HepG2 (cell line): ENCODE results near the gene PLRG1. TPM values are rescaled to one million over a fixed set of nuclear protein-coding genes. Genes with fewer than 3 reads are reported as not detected.

Source experiments
- EEA1 ChIP-seq: sonication (generic); formaldehyde crosslinking; IDR thresholded peaks from 2 replicates; pipeline ENCODE4 v1.5.1; 2020; ENCODE audit warnings: mild to moderate bottlenecking, missing genetic modification reagents, borderline replicate concordance
- ETV5 ChIP-seq: IDR thresholded peaks from 2 replicates; pipeline ENCODE4 v1.6.1; 2018; ENCODE audit warnings: missing biosample characterization, missing genetic modification reagents, inconsistent platforms, borderline replicate concordance
- GABPA ChIP-seq, 2 experiments: IDR thresholded peaks; 2 replicates each; pipeline ENCODE4 v1.6.1; 2011 to 2016; ENCODE audit warnings: low read depth in 2 of 2, low read length in 1 of 2, missing biosample characterization in 1 of 2, missing genetic modification characterization in 1 of 2
- HOXA5 ChIP-seq: sonication (generic); formaldehyde crosslinking; IDR thresholded peaks from 2 replicates; pipeline ENCODE4 v1.4.0; 2020; ENCODE audit warnings: missing genetic modification reagents
- KLF11 ChIP-seq: IDR thresholded peaks from 2 replicates; pipeline ENCODE4 v1.6.1; 2016; ENCODE audit warnings: missing compliant biosample characterization
- MIER3 ChIP-seq: IDR thresholded peaks from 2 replicates; pipeline ENCODE4 v1.6.1; 2016; ENCODE audit warnings: missing compliant biosample characterization, borderline replicate concordance
- PAF1 ChIP-seq: IDR thresholded peaks from 2 replicates; pipeline ENCODE4 v1.6.1; 2016; ENCODE audit warnings: missing genetic modification reagents, missing compliant biosample characterization
- RFX1 ChIP-seq: fragments of 450-650 bp; IDR thresholded peaks from 2 replicates; pipeline ENCODE4 v1.6.1; 2017
- TP53 ChIP-seq: sonication (generic); formaldehyde crosslinking; conservative IDR thresholded peaks from 2 replicates; pipeline ENCODE4 v1.4.0; 2020; ENCODE audit warnings: missing genetic modification reagents
- ZNF337 ChIP-seq: sonication (generic); formaldehyde crosslinking; IDR thresholded peaks from 2 replicates; pipeline ENCODE4 v1.5.1; 2020; ENCODE audit warnings: missing genetic modification reagents, low read depth, mild to moderate bottlenecking, borderline replicate concordance
- ZNF567 ChIP-seq: sonication (generic); formaldehyde crosslinking; IDR thresholded peaks from 2 replicates; pipeline ENCODE4 v1.8.1; 2023; ENCODE audit warnings: mild to moderate bottlenecking, missing genetic modification reagents, borderline replicate concordance
- ZNF792 ChIP-seq: IDR thresholded peaks from 2 replicates; pipeline ENCODE4 v1.6.1; 2016
- polyA plus RNA-seq, 8 experiments: library from polyadenylated mRNA; depleted of rRNA in 3 of 8; stranded (reverse) in 7 of 8; unstranded in 1 of 8; fragments of >200 nt; fragmentation: Illumina TruSeq in 4 of 8; extraction: Trizol in 4 of 8; gene quantifications; 2 replicates each; pipeline versions ENCODE4 v1.2.1 to v1.2.3, GENCODE V29; 2011 to 2016; ENCODE audit warnings: low read depth in 4 of 8, missing spikeins in 1 of 8, mixed read lengths in 1 of 8; ENCODE audit not compliant: insufficient read depth in 1 of 8
- total RNA-seq, 5 experiments: library from RNA; depleted of rRNA; stranded (reverse); fragments of >200 nt; fragmentation: Illumina TruSeq; extraction: Trizol; gene quantifications; 2 replicates each; pipeline ENCODE4 v1.2.3, GENCODE V29; 2016; ENCODE audit warnings: low read depth in 1 of 5
- TF ChIP-seq, protein P1 (sequence below): sonication (generic); formaldehyde crosslinking; IDR thresholded peaks from 2 replicates; pipeline ENCODE4 v1.4.0; 2020; ENCODE audit warnings: missing genetic modification reagents
- TF ChIP-seq, protein P2 (sequence below): sonication (generic); formaldehyde crosslinking; IDR thresholded peaks from 2 replicates; pipeline ENCODE4 v1.5.0; 2020; ENCODE audit warnings: missing genetic modification reagents, mild to moderate bottlenecking, borderline replicate concordance
- TF ChIP-seq, protein P3 (sequence below): sonication (generic); formaldehyde crosslinking; conservative IDR thresholded peaks from 2 replicates; pipeline ENCODE4 v1.5.0; 2020; ENCODE audit warnings: missing genetic modification reagents
- TF ChIP-seq, protein P4 (sequence below): sonication (generic); formaldehyde crosslinking; IDR thresholded peaks from 2 replicates; pipeline ENCODE4 v1.5.1; 2020; ENCODE audit warnings: missing genetic modification reagents, mild to moderate bottlenecking, borderline replicate concordance
- TF ChIP-seq, protein P5 (sequence below): sonication (generic); formaldehyde crosslinking; IDR thresholded peaks from 2 replicates; pipeline ENCODE4 v1.4.0; 2020; ENCODE audit warnings: missing genetic modification reagents
- TF ChIP-seq, protein P6 (sequence below): sonication (generic); formaldehyde crosslinking; IDR thresholded peaks from 2 replicates; pipeline ENCODE4 v1.8.0; 2022; ENCODE audit warnings: missing genetic modification reagents, mild to moderate bottlenecking, borderline replicate concordance

The PLRG1 gene
- total and polyA plus RNA-seq, 2 of the 13 experiments (the other 11 are each of a cell fraction or from before 2014, with no cell fraction given), result 77.3 to 110 TPM

DNA sequence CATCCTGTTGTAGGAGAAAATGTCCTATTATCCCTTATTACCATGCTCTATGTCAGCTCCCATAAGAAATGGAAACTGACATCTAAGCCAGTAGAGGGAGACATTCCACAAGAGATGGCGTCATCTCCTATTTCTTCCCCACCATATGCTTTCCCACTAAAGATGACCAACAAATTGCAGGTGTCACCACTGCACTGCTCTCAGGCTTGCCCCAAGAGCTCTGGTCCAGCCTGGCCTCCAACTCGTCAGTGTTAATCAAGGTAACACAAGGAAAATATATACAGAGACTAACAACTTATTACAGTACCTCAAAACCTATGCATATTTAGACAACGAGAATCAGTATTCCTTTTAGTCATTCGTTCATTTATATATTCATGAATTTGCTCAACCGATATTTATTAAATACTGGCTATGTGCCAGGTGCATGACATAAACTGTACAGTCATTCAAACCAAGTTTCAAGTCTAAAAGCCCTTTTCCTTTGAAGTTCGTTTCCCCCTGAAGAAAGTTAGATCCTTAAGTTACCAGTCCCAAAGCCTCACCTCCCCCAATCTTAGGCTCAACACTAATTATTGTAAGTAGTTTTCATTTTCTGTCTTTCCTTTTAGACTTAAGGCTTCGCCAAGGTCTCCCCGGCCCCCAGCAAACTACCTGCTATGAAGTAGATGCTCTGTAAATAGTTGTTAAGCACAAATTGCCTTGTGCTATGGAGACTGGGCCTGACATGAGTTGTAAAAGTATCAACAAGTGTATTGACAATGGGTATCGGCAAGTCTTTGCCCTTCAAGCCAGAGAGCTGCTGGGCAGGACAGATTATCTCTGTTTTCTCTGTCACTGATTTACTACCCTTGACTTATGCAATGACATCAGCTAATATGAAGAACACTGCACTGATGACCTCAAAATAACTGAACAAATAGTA is 9.6 kb upstream of the PLRG1 start (continued):
- TF ChIP-seq, protein P1, sequence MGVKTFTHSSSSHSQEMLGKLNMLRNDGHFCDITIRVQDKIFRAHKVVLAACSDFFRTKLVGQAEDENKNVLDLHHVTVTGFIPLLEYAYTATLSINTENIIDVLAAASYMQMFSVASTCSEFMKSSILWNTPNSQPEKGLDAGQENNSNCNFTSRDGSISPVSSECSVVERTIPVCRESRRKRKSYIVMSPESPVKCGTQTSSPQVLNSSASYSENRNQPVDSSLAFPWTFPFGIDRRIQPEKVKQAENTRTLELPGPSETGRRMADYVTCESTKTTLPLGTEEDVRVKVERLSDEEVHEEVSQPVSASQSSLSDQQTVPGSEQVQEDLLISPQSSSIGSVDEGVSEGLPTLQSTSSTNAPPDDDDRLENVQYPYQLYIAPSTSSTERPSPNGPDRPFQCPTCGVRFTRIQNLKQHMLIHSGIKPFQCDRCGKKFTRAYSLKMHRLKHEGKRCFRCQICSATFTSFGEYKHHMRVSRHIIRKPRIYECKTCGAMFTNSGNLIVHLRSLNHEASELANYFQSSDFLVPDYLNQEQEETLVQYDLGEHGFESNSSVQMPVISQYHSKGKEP, result no peak
- TF ChIP-seq, protein P2, sequence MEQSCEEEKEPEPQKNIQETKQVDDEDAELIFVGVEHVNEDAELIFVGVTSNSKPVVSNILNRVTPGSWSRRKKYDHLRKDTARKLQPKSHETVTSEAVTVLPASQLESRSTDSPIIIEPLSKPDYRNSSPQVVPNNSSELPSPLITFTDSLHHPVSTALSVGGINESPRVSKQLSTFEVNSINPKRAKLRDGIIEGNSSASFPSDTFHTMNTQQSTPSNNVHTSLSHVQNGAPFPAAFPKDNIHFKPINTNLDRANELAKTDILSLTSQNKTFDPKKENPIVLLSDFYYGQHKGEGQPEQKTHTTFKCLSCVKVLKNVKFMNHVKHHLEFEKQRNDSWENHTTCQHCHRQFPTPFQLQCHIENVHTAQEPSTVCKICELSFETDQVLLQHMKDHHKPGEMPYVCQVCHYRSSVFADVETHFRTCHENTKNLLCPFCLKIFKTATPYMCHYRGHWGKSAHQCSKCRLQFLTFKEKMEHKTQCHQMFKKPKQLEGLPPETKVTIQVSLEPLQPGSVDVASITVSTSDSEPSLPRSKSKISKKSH (CRISPR knock-in tag), result no peak
- TF ChIP-seq ZNF792, result peak; percentile 87
- TF ChIP-seq, protein P3, sequence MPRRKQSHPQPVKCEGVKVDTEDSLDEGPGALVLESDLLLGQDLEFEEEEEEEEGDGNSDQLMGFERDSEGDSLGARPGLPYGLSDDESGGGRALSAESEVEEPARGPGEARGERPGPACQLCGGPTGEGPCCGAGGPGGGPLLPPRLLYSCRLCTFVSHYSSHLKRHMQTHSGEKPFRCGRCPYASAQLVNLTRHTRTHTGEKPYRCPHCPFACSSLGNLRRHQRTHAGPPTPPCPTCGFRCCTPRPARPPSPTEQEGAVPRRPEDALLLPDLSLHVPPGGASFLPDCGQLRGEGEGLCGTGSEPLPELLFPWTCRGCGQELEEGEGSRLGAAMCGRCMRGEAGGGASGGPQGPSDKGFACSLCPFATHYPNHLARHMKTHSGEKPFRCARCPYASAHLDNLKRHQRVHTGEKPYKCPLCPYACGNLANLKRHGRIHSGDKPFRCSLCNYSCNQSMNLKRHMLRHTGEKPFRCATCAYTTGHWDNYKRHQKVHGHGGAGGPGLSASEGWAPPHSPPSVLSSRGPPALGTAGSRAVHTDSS (CRISPR knock-in tag), result no peak
- TF ChIP-seq RFX1, result no peak; the same call in 1 of the 2 replicates
- TF ChIP-seq KLF11, result peak; percentile 76; the same call in 1 of the 2 replicates
- no peak for TF ChIP-seq EEA1 (CRISPR knock-in tag)
- peak; percentile 49; the same call in 1 of the 2 replicates for TF ChIP-seq ETV5
- no peak for TF ChIP-seq ZNF567 (CRISPR knock-in tag)
- no peak for TF ChIP-seq GABPA (IDR thresholded peaks at IDR 0.05; ENCODE audit: low read depth, low read length)
- no peak for TF ChIP-seq GABPA (CRISPR knock-in tag; IDR thresholded peaks at IDR 0.05; ENCODE audit: low read depth)
- TF ChIP-seq, protein P4, sequence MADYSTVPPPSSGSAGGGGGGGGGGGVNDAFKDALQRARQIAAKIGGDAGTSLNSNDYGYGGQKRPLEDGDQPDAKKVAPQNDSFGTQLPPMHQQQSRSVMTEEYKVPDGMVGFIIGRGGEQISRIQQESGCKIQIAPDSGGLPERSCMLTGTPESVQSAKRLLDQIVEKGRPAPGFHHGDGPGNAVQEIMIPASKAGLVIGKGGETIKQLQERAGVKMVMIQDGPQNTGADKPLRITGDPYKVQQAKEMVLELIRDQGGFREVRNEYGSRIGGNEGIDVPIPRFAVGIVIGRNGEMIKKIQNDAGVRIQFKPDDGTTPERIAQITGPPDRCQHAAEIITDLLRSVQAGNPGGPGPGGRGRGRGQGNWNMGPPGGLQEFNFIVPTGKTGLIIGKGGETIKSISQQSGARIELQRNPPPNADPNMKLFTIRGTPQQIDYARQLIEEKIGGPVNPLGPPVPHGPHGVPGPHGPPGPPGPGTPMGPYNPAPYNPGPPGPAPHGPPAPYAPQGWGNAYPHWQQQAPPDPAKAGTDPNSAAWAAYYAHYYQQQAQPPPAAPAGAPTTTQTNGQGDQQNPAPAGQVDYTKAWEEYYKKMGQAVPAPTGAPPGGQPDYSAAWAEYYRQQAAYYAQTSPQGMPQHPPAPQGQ (CRISPR knock-in tag), result no peak
- TF ChIP-seq PAF1 (CRISPR knock-in tag), result no peak
- TF ChIP-seq, protein P5, sequence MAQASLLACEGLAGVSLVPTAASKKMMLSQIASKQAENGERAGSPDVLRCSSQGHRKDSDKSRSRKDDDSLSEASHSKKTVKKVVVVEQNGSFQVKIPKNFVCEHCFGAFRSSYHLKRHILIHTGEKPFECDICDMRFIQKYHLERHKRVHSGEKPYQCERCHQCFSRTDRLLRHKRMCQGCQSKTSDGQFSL (CRISPR knock-in tag), result no peak
- TF ChIP-seq ZNF337 (CRISPR knock-in tag), result no peak
- peak; percentile 65; the same call in 1 of the 2 replicates for TF ChIP-seq HOXA5
- peak; percentile 97 for TF ChIP-seq MIER3
- TF ChIP-seq, protein P6, sequence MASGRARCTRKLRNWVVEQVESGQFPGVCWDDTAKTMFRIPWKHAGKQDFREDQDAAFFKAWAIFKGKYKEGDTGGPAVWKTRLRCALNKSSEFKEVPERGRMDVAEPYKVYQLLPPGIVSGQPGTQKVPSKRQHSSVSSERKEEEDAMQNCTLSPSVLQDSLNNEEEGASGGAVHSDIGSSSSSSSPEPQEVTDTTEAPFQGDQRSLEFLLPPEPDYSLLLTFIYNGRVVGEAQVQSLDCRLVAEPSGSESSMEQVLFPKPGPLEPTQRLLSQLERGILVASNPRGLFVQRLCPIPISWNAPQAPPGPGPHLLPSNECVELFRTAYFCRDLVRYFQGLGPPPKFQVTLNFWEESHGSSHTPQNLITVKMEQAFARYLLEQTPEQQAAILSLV, result no peak
- no peak for TF ChIP-seq TP53 (CRISPR knock-in tag)
